GM10266 (cell line): ENCODE results near the gene COG2.

Source experiments
- DNase-seq: peaks from one replicate; pipeline ENCODE4 v3.0.0; 2012; ENCODE audit errors: extremely low spot score
- TF ChIP-seq, protein P1 (sequence below): IDR thresholded peaks from 2 replicates; pipeline ENCODE4 v1.5.1; 2012; ENCODE audit warnings: mild to moderate bottlenecking, low read depth; ENCODE audit not compliant: control insufficient read depth, insufficient read depth; ENCODE audit errors: missing control alignments

COG2 gene

DNA sequence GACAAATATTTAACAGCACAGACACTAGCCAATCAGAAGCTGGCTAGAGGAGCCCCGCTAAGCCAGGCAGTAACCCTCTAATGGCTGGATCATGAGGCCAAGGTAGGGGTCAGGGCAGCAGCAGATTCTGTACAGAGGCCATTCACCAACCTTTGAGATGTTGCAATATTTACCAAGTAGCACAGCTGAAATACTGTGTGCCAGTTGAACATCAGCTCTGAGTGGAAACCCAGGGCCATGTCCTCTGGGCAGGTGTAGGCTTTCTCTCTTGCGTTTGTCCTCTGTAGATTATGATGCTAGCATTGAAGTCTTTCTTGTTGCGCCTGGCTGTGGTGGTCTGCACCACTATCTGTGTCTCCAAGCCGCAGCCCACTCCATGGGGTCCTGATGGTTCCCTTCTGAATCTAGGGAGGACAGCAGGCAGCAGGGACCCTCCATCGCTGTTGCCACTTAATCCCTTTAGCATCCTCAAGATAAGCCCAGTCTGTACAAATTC, 2.5 kb upstream of the COG2 start:
- no peak for DNase-seq
- TF ChIP-seq, protein P1, sequence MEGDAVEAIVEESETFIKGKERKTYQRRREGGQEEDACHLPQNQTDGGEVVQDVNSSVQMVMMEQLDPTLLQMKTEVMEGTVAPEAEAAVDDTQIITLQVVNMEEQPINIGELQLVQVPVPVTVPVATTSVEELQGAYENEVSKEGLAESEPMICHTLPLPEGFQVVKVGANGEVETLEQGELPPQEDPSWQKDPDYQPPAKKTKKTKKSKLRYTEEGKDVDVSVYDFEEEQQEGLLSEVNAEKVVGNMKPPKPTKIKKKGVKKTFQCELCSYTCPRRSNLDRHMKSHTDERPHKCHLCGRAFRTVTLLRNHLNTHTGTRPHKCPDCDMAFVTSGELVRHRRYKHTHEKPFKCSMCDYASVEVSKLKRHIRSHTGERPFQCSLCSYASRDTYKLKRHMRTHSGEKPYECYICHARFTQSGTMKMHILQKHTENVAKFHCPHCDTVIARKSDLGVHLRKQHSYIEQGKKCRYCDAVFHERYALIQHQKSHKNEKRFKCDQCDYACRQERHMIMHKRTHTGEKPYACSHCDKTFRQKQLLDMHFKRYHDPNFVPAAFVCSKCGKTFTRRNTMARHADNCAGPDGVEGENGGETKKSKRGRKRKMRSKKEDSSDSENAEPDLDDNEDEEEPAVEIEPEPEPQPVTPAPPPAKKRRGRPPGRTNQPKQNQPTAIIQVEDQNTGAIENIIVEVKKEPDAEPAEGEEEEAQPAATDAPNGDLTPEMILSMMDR, result no peak

DNA sequence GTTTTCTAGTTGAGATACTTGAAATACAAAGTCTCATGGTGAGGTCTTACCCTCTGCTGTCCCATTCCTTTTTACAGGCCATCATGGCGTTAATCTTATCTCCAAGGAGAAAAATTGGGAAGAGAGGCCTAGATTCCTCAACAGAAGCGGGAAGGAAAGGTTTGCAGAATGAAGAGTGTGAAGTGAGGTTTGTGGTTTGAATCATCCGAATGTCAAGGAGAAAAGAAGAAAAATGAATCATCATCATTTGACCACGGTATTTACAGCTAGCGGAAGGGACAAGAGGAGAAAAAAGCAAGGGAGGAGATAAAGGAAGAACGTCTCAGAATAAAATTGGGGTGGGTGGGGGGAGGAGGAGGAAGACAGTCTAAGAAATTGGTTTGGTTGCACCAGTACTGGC, 935 bp upstream of the COG2 start:
- TF ChIP-seq, protein P1, result no peak
- DNase-seq, result no peak

DNA sequence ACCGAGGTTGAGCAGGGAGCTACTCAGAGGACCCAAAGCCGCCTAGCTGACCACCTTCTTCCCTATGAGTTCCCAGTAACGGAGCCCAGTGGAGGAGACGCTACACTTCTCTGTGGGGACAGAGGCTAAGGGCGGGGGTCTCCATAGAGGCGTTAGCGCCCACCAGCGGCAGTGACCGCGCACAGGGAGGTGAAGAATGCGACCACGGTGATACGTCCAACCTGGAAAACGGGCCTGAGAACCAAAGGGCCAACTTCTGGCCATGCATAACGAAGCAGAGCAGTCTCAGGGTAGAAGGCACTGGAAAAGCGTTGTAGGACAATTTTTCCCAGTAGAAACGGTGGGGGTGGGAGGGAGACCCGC, 400 bp upstream of the COG2 start:
- TF ChIP-seq, protein P1, result no peak
- DNase-seq, result no peak

DNA sequence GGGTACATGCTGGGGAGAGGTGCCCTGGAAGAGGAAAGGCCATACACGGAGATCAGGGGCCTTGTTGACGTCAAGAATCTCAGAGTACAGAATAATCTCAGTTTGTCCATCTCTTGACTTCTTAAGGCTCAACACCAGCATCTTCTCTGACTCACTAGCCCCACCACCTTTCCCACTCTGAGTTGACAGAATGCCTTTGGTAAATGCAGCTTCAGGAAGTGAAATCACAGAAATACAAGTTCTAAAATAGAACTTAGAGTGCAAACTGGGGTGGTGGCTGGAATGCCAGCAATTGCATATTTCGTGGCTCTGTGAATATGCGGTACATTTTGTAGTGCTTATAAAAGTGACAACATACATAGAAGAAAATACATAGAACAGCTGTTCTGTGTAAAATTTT, 1.6 kb downstream of the COG2 start:
- DNase-seq, result peak; percentile 24
- TF ChIP-seq, protein P1, result no peak

DNA sequence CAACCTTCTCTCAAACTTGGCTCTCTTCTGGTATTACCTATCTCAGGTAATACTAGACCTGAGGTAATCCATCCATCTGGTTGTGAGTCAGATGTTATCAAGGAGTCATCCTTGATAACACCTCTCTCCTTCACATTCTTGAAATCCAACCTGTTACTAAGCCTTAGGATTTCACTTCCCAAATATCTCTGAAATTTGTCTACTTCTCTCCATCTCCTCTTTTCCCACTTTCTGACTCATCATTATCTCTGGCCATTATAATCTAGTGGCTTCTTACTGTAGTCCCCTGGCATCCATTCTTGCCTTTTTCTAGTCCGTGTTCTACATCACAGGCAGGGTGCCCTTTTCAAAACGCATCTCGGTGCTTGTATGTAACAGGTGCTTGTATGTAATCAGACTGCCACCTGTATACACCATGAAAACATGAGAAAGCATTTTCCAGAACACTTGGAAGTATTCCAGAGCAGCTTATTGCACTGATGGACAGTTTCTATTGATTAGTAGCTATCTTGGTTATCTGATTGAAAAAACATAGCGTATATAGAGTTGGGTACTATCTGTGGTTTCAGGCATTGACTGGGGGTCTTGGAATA, 4.5 kb downstream of the COG2 start:
- TF ChIP-seq, protein P1, result no peak
- no peak for DNase-seq

DNA sequence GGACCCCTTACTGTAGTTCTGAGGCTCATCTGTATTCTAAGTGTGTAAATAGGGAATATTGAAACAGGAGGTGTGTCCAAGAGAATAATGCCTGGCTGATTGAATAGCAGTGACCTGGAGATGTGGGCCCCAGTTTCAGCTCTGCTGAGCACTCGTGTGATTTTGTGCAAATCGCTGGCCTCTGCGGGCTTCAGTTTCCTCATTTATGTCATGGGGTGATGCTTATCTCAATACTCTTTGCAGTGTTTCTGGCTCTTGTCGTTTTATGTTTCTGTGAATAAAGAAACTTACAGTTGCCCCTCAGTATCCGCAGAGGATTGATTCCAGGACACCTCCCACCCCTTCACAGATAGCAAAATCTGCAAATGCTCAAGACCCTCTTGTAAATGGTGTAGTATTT, 5.0 kb downstream of the COG2 start:
- TF ChIP-seq, protein P1, result no peak
- DNase-seq, result no peak

DNA sequence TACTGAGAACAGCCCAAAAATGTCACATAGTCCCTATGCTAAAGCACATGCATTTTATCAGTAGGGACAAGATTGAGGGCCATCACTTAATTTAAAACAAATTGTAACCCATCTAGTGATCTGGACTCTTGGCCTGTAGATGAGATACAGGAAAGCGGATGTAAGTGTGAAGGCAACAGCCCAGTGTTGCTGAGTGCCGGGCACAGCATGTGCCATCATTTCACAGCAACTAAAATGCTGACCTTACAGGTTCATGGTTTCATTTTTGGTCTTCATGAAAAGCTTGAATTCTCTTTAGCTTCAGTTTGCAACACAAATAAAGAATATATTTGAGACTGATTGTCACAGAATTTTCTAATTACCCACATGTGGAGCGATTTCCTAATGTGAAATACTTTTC, 5.8 kb downstream of the COG2 start:
- DNase-seq, result no peak
- TF ChIP-seq, protein P1, result no peak
